ENCODE measurements around the gene BMPER. TPM values are rescaled to one million over a fixed set of nuclear protein-coding genes. Genes with fewer than 3 reads are reported as not detected.

BMPER gene
- total RNA-seq, 1 donor, result 11.2 TPM

DNA sequence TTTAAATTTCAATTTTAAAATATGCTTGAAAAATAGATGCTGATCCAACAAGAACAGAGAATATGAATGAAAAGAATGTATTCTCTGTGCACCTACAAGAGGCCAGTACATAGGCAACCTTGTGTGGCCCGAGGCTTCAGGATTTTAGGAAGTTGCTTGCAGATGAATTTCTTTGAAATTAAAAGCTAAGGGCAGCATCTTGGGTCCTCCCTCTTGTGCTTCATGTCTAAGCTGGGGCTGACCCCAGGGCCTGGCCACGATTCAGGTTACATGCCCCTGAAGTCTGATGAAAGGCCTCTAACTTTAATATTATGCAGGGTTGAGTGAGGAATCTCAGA, 138.9 kb downstream of the BMPER start:
- H3K4me2 ChIP-seq (ENCODE audit: insufficient read depth, low read length), result no peak overlapping the region
- no peaks in the 10 kb centered on the region for H4K20me1 ChIP-seq (ENCODE audit: insufficient read depth, low read length)
- no peaks in the 10 kb centered on the region for H3K79me2 ChIP-seq (ENCODE audit: insufficient read depth, low read length)
- H3K4me1 ChIP-seq (ENCODE audit: insufficient read depth, low read length), result peaks cover 42% of the 10 kb centered on the region
- DNase-seq (ENCODE audit: insufficient read length, low spot score, missing footprints), result no peak
- no peak for TF ChIP-seq CTCF (IDR thresholded peaks at IDR 0.05; ENCODE audit: extremely low read depth, low read depth, low read length)
- H3K27ac ChIP-seq (ENCODE audit: low read depth, low read length), result no peak overlapping the region
- no peaks in the 10 kb centered on the region for H3K27me3 ChIP-seq (ENCODE audit: insufficient read depth, low read length)
- H3K9me3 ChIP-seq (ENCODE audit: low read depth, low read length), result no peaks in the 10 kb centered on the region
- H2AFZ ChIP-seq (ENCODE audit: low read length), result no peak overlapping the region
- H3K4me3 ChIP-seq (ENCODE audit: insufficient read depth, low read length), result no peak overlapping the region
- peaks cover 9% of the 10 kb centered on the region for H3K36me3 ChIP-seq (ENCODE audit: insufficient read depth, low read length)

DNA sequence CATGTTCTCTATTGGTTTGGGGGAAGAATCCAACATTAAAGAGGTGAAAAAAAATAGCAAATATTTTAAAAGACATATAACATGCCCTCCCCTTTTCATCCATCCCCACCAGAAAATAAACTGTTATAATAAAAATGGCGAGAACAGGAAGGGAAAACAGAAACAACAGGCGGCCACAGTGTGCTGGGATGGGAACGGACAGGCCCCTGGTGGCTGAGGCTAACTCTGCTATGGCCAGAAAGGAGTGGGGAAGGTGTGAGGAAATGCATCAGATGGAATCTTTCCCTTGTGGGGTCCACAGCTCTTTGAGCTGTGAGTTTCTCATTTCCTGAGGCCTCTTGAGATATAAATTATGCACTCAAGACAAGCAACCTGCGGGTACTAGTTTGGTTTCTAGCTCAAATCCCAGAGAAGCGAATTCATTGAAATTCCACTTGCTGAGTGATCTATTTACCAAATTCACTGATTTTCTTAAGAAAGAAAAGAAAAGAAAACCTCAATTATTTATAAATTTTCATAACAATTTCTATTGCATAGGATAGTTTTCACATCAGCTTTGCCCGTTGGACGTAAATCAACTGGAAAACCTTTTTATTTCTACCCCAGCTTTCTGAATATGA, 139.5 kb downstream of the BMPER start:
- Histone ChIP-seq H3K4me2 (ENCODE audit: insufficient read depth, low read length) (no peak overlapping the region), H3K27me3 (ENCODE audit: insufficient read depth, low read length) (no peaks in the 10 kb centered on the region), H3K36me3 (ENCODE audit: insufficient read depth, low read length) (peaks cover 10% of the 10 kb centered on the region), H4K20me1 (ENCODE audit: insufficient read depth, low read length) (no peaks in the 10 kb centered on the region), H3K9me3 (ENCODE audit: low read depth, low read length) (no peaks in the 10 kb centered on the region), H3K27ac (ENCODE audit: low read depth, low read length) (no peak overlapping the region), H2AFZ (ENCODE audit: low read length) (no peak overlapping the region), H3K4me1 (ENCODE audit: insufficient read depth, low read length) (peaks cover 41% of the 10 kb centered on the region), H3K79me2 (ENCODE audit: insufficient read depth, low read length) (no peaks in the 10 kb centered on the region), H3K4me3 (ENCODE audit: insufficient read depth, low read length) (no peak overlapping the region)
- DNase-seq (ENCODE audit: insufficient read length, low spot score, missing footprints), result no peak
- no peak for TF ChIP-seq CTCF (IDR thresholded peaks at IDR 0.05; ENCODE audit: extremely low read depth, low read depth, low read length)

DNA sequence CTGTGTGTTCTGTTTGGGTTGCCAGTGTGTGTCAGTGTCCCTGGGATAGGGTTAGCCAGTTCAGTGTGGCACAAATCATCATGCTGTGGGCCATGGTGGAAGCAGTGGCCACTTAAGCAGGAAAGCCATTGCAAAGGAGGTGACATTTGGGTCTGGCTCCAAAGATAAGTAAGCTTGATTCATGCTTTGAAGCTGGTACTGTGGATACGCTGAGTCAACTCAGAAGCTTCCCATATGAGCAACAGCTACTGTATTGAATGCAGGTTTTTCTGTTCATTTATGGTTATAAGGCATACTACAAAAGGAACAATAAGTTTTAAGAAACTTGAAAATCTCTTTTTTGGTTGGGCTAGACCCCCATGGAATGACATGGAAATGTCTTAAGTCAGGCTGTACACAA, 143.1 kb downstream of the BMPER start:
- no peaks in the 10 kb centered on the region for H3K27me3 ChIP-seq (ENCODE audit: insufficient read depth, low read length)
- no peak overlapping the region for H2AFZ ChIP-seq (ENCODE audit: low read length)
- TF ChIP-seq CTCF (IDR thresholded peaks at IDR 0.05; ENCODE audit: extremely low read depth, low read depth, low read length), result no peak
- H3K36me3 ChIP-seq (ENCODE audit: insufficient read depth, low read length), result peaks cover 32% of the 10 kb centered on the region
- peaks cover 17% of the 10 kb centered on the region for H3K4me1 ChIP-seq (ENCODE audit: insufficient read depth, low read length)
- no peak for DNase-seq (ENCODE audit: insufficient read length, low spot score, missing footprints)
- no peak overlapping the region for H3K4me3 ChIP-seq (ENCODE audit: insufficient read depth, low read length)
- H3K27ac ChIP-seq (ENCODE audit: low read depth, low read length), result no peak overlapping the region
- H4K20me1 ChIP-seq (ENCODE audit: insufficient read depth, low read length), result no peaks in the 10 kb centered on the region
- H3K9me3 ChIP-seq (ENCODE audit: low read depth, low read length), result no peaks in the 10 kb centered on the region
- no peaks in the 10 kb centered on the region for H3K79me2 ChIP-seq (ENCODE audit: insufficient read depth, low read length)
- no peak overlapping the region for H3K4me2 ChIP-seq (ENCODE audit: insufficient read depth, low read length)

- H3K79me2 ChIP-seq (ENCODE audit: insufficient read depth, low read length), result no peaks in the 10 kb centered on the region
- no peak overlapping the region for H3K27ac ChIP-seq (ENCODE audit: low read depth, low read length)
- H4K20me1 ChIP-seq (ENCODE audit: insufficient read depth, low read length), result no peaks in the 10 kb centered on the region
- peaks cover 61% of the 10 kb centered on the region for H3K36me3 ChIP-seq (ENCODE audit: insufficient read depth, low read length)
- H3K4me1 ChIP-seq (ENCODE audit: insufficient read depth, low read length), result no peaks in the 10 kb centered on the region
- H2AFZ ChIP-seq (ENCODE audit: low read length), result no peak overlapping the region
- H3K4me3 ChIP-seq (ENCODE audit: insufficient read depth, low read length), result no peak overlapping the region
- TF ChIP-seq CTCF (IDR thresholded peaks at IDR 0.05; ENCODE audit: extremely low read depth, low read depth, low read length), result no peak
- no peak for DNase-seq (ENCODE audit: insufficient read length, low spot score, missing footprints)
- no peaks in the 10 kb centered on the region for H3K9me3 ChIP-seq (ENCODE audit: low read depth, low read length)
- H3K4me2 ChIP-seq (ENCODE audit: insufficient read depth, low read length), result no peak overlapping the region
- no peaks in the 10 kb centered on the region for H3K27me3 ChIP-seq (ENCODE audit: insufficient read depth, low read length)
These were observed 148.7 kb downstream of the BMPER start for GRCh38 chr7:34054075-34054474.

Data from osteoblast (primary cell).